A673 (cell line): Measurements from ENCODE around the gene LGR4. TPM values are rescaled to one million over a fixed set of nuclear protein-coding genes. Genes with fewer than 3 reads are reported as not detected.

Experiments
- BruUV-seq: library from RNA; stranded (reverse); fragments of 400-500 nt; replicated peaks from 2 replicates; lab custom pipeline; 2021; lab: Mats Ljungman, UMichigan
- CTCF ChIA-PET: fragments of 300-600 bp; sonication (Branson Sonifier 250); formaldehyde crosslinking; loops from one replicate; lab custom pipeline; 2022; ENCODE audit warnings: antibody characterized with exemption; lab: Charles Lee
- POLR2A ChIA-PET: fragments of 300-600 bp; sonication (Branson Sonifier 250); formaldehyde crosslinking; loops from one replicate; lab custom pipeline; 2022; ENCODE audit warnings: antibody characterized with exemption; ENCODE audit not compliant: low non-redundant PET; lab: Charles Lee
- DNase-seq: peaks from one replicate; pipeline ENCODE4 v3.0.0-alpha.2; 2015; ENCODE audit warnings: low spot score
- H3K27ac ChIP-seq: fragments of 200-600 bp; sonication (generic); 2 replicates; pipeline ENCODE4 v1.5.1; 2016; ENCODE audit warnings: mixed run types, low read depth, mild to moderate bottlenecking, mixed read lengths, antibody characterized with exemption, low read length; ENCODE audit not compliant: poor library complexity, severe bottlenecking
- H3K27me3 ChIP-seq: fragments of 200-600 bp; sonication (generic); replicated peaks from 2 replicates; pipeline ENCODE4 v1.6.1; 2017; ENCODE audit warnings: mixed run types, low read depth, mild to moderate bottlenecking, mixed read lengths, antibody characterized with exemption, low read length; ENCODE audit not compliant: insufficient read depth, poor library complexity
- H3K36me3 ChIP-seq: fragments of 200-600 bp; sonication (generic); 2 replicates; pipeline ENCODE4 v1.6.1; 2016; ENCODE audit warnings: mixed run types, mild to moderate bottlenecking, mixed read lengths, antibody characterized with exemption, low read length; ENCODE audit not compliant: insufficient read depth, poor library complexity, severe bottlenecking
- H3K4me1 ChIP-seq: fragments of 200-600 bp; sonication (generic); 2 replicates; pipeline ENCODE4 v1.6.1; 2017; ENCODE audit warnings: mixed run types, mild to moderate bottlenecking, mixed read lengths, antibody characterized with exemption, low read length; ENCODE audit not compliant: insufficient read depth, poor library complexity, severe bottlenecking
- H3K4me3 ChIP-seq: fragments of 200-600 bp; sonication (generic); 2 replicates; pipeline ENCODE4 v1.5.1; 2016; ENCODE audit warnings: low read depth, mixed run types, mild to moderate bottlenecking, mixed read lengths, low read length; ENCODE audit not compliant: poor library complexity, severe bottlenecking
- H3K9me3 ChIP-seq: fragments of 200-600 bp; sonication (generic); 2 replicates; pipeline ENCODE4 v1.6.1; 2016; ENCODE audit warnings: mixed run types, low read depth, mild to moderate bottlenecking, mixed read lengths, antibody characterized with exemption, low read length; ENCODE audit not compliant: poor library complexity, severe bottlenecking
- EZH2 ChIP-seq: fragments of 200-600 bp; sonication (generic); IDR thresholded peaks from 2 replicates; pipeline ENCODE4 v1.6.1; 2017; ENCODE audit warnings: borderline replicate concordance, low read depth, mild to moderate bottlenecking, mixed read lengths, antibody characterized with exemption, low read length; ENCODE audit not compliant: poor library complexity, severe bottlenecking
- intact Hi-C: fragments of 100-400 bp; cut with micrococcal nuclease; formaldehyde crosslinking; loops from one replicate; pipeline ENCODE4 v1.10.0; 2022; ENCODE audit not compliant: unreplicated experiment
- total RNA-seq: library from RNA; stranded (reverse); gene quantifications from 2 replicates; pipeline ENCODE4 v1.2.3, GENCODE V29; 2021
- TF ChIP-seq, protein P1 (sequence below): fragments of 300-800, 200-600 bp; sonication (generic); conservative IDR thresholded peaks from 2 replicates; pipeline ENCODE4 v1.5.1; 2017; ENCODE audit warnings: low read depth, mild to moderate bottlenecking, antibody characterized with exemption, low read length, moderate library complexity, mixed read lengths

The LGR4 gene
- total RNA-seq, 1 experiment from 2014 or later, result 24.7 TPM

- Histone ChIP-seq H3K4me3 (no peak overlapping the region), H3K27me3 (no peaks in the 10 kb centered on the region), H3K4me1 (peaks cover 27% of the 10 kb centered on the region), H3K9me3 (no peaks in the 10 kb centered on the region), H3K36me3 (no peaks in the 10 kb centered on the region), H3K27ac (no peak overlapping the region)
- CTCF ChIA-PET, result no interaction called here
- TF ChIP-seq, protein P1, sequence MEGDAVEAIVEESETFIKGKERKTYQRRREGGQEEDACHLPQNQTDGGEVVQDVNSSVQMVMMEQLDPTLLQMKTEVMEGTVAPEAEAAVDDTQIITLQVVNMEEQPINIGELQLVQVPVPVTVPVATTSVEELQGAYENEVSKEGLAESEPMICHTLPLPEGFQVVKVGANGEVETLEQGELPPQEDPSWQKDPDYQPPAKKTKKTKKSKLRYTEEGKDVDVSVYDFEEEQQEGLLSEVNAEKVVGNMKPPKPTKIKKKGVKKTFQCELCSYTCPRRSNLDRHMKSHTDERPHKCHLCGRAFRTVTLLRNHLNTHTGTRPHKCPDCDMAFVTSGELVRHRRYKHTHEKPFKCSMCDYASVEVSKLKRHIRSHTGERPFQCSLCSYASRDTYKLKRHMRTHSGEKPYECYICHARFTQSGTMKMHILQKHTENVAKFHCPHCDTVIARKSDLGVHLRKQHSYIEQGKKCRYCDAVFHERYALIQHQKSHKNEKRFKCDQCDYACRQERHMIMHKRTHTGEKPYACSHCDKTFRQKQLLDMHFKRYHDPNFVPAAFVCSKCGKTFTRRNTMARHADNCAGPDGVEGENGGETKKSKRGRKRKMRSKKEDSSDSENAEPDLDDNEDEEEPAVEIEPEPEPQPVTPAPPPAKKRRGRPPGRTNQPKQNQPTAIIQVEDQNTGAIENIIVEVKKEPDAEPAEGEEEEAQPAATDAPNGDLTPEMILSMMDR, result no peak
- no peak for TF ChIP-seq EZH2
- DNase-seq, result no peak
- POLR2A ChIA-PET, result no interaction called here
- BruUV-seq, result no TSS peak
- intact Hi-C loops, result no loop called here
These were observed 115.9 kb downstream of the LGR4 start for GRCh38 chr11:27356624-27357222.

DNA sequence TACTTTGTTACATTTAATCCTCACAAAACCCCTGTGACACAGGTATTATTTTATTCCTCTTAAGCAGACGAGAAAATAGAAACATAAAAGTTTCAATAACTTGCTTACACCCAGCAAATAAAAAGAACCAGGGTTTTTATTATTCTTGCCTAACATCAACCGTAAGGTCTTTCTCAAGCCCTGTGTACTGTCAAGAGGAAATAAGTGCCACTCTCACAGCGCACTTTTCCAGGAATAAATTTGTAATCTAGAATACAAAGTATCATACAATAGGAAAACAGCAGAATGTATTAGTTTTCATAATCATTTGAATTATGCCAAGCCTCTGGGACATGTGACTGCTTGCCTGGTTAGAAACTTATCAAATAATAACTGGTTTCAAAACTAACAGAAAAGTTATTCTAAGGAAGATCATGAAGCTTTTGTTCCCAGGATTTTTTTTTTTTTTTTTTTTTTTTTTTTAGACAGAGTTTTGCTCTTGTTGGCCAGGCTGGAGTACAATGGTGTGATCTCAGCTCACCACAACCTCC, 117.0 kb downstream of the LGR4 start:
- H3K9me3 ChIP-seq, result no peaks in the 10 kb centered on the region
- H3K27me3 ChIP-seq, result no peaks in the 10 kb centered on the region
- no peak overlapping the region for H3K27ac ChIP-seq
- H3K4me1 ChIP-seq, result peaks cover 30% of the 10 kb centered on the region
- H3K36me3 ChIP-seq, result no peaks in the 10 kb centered on the region
- no peak for DNase-seq
- TF ChIP-seq EZH2, result no peak
- TF ChIP-seq, protein P1, result no peak
- intact Hi-C loops, result no loop called here
- no TSS peak for BruUV-seq
- CTCF ChIA-PET, result no interaction called here
- H3K4me3 ChIP-seq, result no peak overlapping the region
- POLR2A ChIA-PET, result no interaction called here

DNA sequence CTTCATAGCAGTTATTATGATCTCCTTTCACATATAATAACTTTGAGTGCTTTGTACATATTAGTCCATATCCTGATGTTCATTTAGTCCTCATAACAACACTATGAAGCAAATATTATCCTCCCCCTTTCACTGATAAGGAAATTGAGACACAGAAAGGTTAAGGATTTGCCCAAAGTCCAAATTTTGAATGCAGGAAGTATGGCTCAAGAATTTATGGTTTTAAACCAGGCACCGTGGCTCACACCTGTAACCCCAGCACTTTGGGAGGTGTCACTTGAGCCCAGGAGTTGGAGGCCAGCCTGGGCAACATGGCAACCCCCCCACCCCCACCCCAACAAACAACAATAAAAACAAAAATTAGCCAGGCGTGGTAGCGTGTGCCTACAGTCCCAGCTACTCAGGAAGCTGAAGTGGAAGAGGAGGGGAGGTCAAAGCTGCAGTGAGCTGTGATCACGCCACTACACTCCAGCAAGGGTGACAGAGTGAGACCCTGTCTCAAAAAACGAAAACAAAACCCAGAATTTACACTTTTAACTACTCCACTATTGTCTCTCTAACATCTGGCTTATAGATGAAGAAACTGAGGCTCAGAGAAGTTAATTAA, 118.1 kb downstream of the LGR4 start:
- Histone ChIP-seq H3K9me3 (no peaks in the 10 kb centered on the region), H3K36me3 (no peaks in the 10 kb centered on the region), H3K4me1 (peaks cover 34% of the 10 kb centered on the region), H3K4me3 (no peak overlapping the region), H3K27me3 (no peaks in the 10 kb centered on the region), H3K27ac (no peak overlapping the region)
- POLR2A ChIA-PET, result no interaction called here
- TF ChIP-seq, protein P1, result no peak
- no peak for TF ChIP-seq EZH2
- no TSS peak for BruUV-seq
- intact Hi-C loops, result no loop called here
- DNase-seq, result no peak
- CTCF ChIA-PET, result no interaction called here
